ENCODE measurements around the gene SUMF1. TPM values are rescaled to one million over a fixed set of nuclear protein-coding genes. Genes with fewer than 3 reads are reported as not detected.

The SUMF1 gene
- total RNA-seq, 1 experiment from 2014 or later: 11.8 TPM

DNA sequence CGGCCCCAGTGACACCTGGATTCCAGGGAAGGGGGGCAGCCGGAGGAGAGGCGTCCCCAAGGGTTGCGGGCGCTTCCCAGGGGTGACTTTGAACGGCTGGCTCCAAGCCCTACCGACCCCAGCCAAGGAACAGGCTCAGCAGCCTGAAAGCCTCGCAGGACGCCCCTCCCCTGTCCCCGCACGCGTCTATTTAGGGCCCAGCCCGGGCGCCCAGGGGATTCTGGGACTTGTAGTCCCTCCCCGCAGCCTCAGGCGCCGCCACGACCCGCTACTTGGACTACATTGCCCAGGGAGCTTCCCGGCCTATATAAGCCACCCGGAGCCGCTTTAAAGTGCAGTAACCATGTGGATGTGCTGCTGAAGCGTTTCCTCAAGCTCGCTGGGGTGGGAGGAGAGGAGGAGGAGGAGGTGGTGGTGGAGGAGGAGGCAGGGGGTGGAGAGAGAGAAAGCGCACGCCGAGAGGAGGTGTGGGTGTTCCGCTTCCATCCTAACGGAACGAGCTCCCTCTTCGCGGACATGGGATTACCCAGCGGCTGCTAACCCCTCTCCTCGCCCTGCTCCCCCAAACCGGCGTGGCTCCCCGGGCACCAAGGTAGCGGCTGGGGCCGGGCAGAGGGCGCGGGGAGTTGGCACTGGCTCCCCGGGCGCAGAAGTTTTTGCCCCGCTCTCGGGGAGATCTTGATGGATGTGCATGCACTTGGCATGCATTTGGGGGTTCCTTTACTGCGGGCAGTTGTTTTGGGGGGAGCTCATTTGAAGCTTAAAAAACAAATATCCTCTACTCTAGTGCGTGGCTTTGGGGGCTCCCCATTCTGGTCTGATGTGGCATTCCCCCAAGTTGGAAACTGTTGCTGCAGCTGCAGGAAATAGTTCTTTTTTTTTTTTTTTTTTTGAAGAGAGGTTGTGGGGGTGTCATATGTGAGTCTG, 26.2 kb upstream of the SUMF1 start, which contains the start of gene ITPR1:
Gene ITPR1, plus strand, starts transcription at position 335 of the 927 bp plus-strand sequence. CDS start 23,144 bp downstream, outside the sequence.
- Mint-ChIP-seq H3K27ac (ENCODE audit: low read depth, unreplicated experiment) (peak within 1 kb of the TSS; percentile 64), H3K4me3 (ENCODE audit: unreplicated experiment) (peak within 1 kb of the TSS; percentile 85), H3K4me1 (ENCODE audit: insufficient read depth, unreplicated experiment) (peaks cover 6% of the 10 kb centered on the region), H3K36me3 (ENCODE audit: insufficient read depth, unreplicated experiment) (peaks cover 6% of the 10 kb centered on the region), H3K27me3 (ENCODE audit: insufficient read depth, unreplicated experiment) (no peaks in the 10 kb centered on the region), H3K9me3 (ENCODE audit: unreplicated experiment) (no peaks in the 10 kb centered on the region)
- CTCF ChIA-PET: interaction anchor here (0.5 to 4.5 kb wide), 21 partner anchors 11 to 1728 kb away, joined by 3 to 32 read pairs (median 4); no protein-coding TSS in a partner anchor
- intact Hi-C loops (cut with micrococcal nuclease): loop anchor here (1.0 to 5.0 kb wide), 4 partner anchors 76 to 142 kb away; no protein-coding TSS in a partner anchor
- TF ChIP-seq, protein P1, sequence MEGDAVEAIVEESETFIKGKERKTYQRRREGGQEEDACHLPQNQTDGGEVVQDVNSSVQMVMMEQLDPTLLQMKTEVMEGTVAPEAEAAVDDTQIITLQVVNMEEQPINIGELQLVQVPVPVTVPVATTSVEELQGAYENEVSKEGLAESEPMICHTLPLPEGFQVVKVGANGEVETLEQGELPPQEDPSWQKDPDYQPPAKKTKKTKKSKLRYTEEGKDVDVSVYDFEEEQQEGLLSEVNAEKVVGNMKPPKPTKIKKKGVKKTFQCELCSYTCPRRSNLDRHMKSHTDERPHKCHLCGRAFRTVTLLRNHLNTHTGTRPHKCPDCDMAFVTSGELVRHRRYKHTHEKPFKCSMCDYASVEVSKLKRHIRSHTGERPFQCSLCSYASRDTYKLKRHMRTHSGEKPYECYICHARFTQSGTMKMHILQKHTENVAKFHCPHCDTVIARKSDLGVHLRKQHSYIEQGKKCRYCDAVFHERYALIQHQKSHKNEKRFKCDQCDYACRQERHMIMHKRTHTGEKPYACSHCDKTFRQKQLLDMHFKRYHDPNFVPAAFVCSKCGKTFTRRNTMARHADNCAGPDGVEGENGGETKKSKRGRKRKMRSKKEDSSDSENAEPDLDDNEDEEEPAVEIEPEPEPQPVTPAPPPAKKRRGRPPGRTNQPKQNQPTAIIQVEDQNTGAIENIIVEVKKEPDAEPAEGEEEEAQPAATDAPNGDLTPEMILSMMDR (IDR thresholded peaks at IDR 0.05; ENCODE audit: unreplicated experiment): no peak
- BruUV-seq (replicated peaks): no TSS peak
- POLR2A ChIA-PET: interaction anchor here (0.5 to 3.7 kb wide), 42 partner anchors 9 to 1379 kb away, joined by 3 to 28 read pairs (median 4); partner anchors contain the start of gene SUMF1
- DNase-seq (ENCODE audit: unreplicated experiment): peak; percentile 98

DNA sequence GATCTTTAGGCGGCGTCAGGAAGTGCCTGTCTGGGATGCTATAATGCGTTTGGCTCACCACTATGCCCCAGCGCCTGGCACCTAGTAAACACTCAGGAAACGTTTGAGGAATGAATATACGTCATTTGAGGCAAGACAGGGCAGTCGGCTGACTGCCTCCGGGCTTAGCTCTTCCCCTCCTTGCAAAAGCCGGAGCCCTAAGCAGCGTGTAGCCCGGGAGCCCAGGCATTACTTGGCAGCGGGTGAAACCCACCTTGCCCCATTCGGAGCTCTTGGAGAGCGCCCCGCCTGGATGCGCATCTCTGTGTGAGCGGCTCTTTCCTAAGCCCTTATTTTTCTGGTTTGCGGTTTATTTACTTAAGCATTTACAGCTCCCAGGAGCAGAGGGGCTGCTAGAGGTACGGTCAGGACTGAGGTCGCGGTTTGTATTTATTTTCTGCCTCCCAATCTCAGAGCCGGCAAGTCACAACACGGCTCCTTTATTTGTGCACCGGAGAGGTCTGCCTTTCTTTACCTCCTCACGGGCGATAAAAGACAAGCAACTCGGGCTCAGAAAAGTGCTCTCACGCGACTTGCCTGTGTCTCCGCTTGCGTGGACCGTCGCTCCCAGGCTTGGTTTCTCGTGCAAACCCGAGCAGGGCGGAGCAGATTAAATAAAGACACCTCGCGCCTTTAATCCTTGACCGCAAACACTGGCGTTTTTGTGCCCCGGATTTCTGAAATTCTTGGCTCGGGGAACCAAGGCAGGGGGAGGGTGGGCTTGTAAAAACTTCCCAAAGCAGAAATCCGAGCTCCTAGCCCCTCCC, 25.3 kb upstream of the SUMF1 start:
- intact Hi-C loops (cut with micrococcal nuclease): loop anchor here (1.0 to 5.0 kb wide), 5 partner anchors 25 to 142 kb away; partner anchors contain the start of gene SUMF1
- BruUV-seq (replicated peaks): TSS peak; percentile 51
- DNase-seq (ENCODE audit: unreplicated experiment): peak; percentile 82
- peaks cover 6% of the 10 kb centered on the region for H3K4me1 Mint-ChIP-seq (ENCODE audit: insufficient read depth, unreplicated experiment)
- CTCF ChIA-PET: interaction anchor here (0.5 to 4.5 kb wide), 6 partner anchors 12 to 1004 kb away, joined by 3 to 32 read pairs (median 6); no protein-coding TSS in a partner anchor
- no peaks in the 10 kb centered on the region for H3K27me3 Mint-ChIP-seq (ENCODE audit: insufficient read depth, unreplicated experiment)
- POLR2A ChIA-PET: interaction anchor here (0.5 to 3.7 kb wide), 34 partner anchors 12 to 702 kb away, joined by 3 to 28 read pairs (median 5); partner anchors contain the start of gene SUMF1
- TF ChIP-seq, protein P1 (IDR thresholded peaks at IDR 0.05; ENCODE audit: unreplicated experiment): no peak
- no peaks in the 10 kb centered on the region for H3K9me3 Mint-ChIP-seq (ENCODE audit: unreplicated experiment)
- H3K4me3 Mint-ChIP-seq (ENCODE audit: unreplicated experiment): peak overlapping the region; percentile 85
- H3K27ac Mint-ChIP-seq (ENCODE audit: low read depth, unreplicated experiment): peak overlapping the region; percentile 64
- peaks cover 6% of the 10 kb centered on the region for H3K36me3 Mint-ChIP-seq (ENCODE audit: insufficient read depth, unreplicated experiment)

DNA sequence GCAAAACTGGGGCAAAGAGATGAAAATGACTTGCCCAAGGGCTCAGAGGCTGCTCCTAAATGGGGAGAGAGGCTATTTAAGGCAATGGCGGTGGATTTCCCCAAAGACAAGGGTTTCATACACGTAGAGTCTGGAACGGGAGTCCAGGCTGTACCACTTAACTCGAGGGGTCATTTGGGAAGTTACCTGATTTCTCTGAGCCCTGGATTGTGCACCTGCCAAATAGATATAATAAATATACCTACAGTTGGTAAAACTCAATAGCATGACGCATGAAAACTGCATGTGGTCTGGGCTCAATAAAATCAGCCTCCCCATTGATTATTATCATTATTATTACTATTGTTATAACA, 24.8 kb upstream of the SUMF1 start:
- DNase-seq (ENCODE audit: unreplicated experiment): no peak
- Mint-ChIP-seq H3K27me3 (ENCODE audit: insufficient read depth, unreplicated experiment) (no peaks in the 10 kb centered on the region), H3K36me3 (ENCODE audit: insufficient read depth, unreplicated experiment) (peaks cover 6% of the 10 kb centered on the region), H3K4me1 (ENCODE audit: insufficient read depth, unreplicated experiment) (peaks cover 6% of the 10 kb centered on the region), H3K9me3 (ENCODE audit: unreplicated experiment) (no peaks in the 10 kb centered on the region), H3K4me3 (ENCODE audit: unreplicated experiment) (peak overlapping the region; percentile 85), H3K27ac (ENCODE audit: low read depth, unreplicated experiment) (peak overlapping the region; percentile 64)
- BruUV-seq (replicated peaks): no TSS peak
- CTCF ChIA-PET: interaction anchor here (0.7 to 4.5 kb wide), 6 partner anchors 15 to 633 kb away, joined by 3 to 32 read pairs (median 6); no protein-coding TSS in a partner anchor
- POLR2A ChIA-PET: interaction anchor here (0.6 to 3.7 kb wide), 19 partner anchors 13 to 185 kb away, joined by 3 to 28 read pairs (median 8); partner anchors contain the start of gene SUMF1
- intact Hi-C loops (cut with micrococcal nuclease): loop anchor here (1.0 to 5.0 kb wide), 4 partner anchors 25 to 141 kb away; partner anchors contain the start of gene SUMF1
- TF ChIP-seq, protein P1 (IDR thresholded peaks at IDR 0.05; ENCODE audit: unreplicated experiment): no peak

Measured in MCF 10A (cell line).